H9 (cell line): ENCODE results near the gene GET3. TPM values are rescaled to one million over a fixed set of nuclear protein-coding genes. Genes with fewer than 3 reads are reported as not detected.

Experiments used
- DNase-seq: peaks from one replicate; pipeline ENCODE4 v3.0.0-alpha.2; 2017
- H2AFZ ChIP-seq: one replicate; pipeline ENCODE4 v1.6.1; 2013; ENCODE audit warnings: mild to moderate bottlenecking, low read length, control low read depth, moderate library complexity
- H2AK5ac ChIP-seq: 2 replicates; pipeline ENCODE4 v1.6.1; 2013; ENCODE audit warnings: low read length, control low read depth, mixed read lengths; ENCODE audit not compliant: insufficient read length
- H2BK120ac ChIP-seq: one replicate; pipeline ENCODE4 v1.6.1; 2013; ENCODE audit warnings: low read depth, mild to moderate bottlenecking, low read length, control low read depth, inconsistent platforms; ENCODE audit not compliant: poor library complexity, severe bottlenecking
- H2BK12ac ChIP-seq: 2 replicates; pipeline ENCODE4 v1.6.1; 2013; ENCODE audit warnings: low read length, control low read depth, mixed read lengths, low read depth; ENCODE audit not compliant: insufficient read length
- H2BK15ac ChIP-seq: 2 replicates; pipeline ENCODE4 v1.6.1; 2013; ENCODE audit warnings: low read depth, low read length, control low read depth
- H2BK20ac ChIP-seq: one replicate; pipeline ENCODE4 v1.6.1; 2013; ENCODE audit warnings: low read depth, mild to moderate bottlenecking, low read length, control low read depth, inconsistent platforms; ENCODE audit not compliant: poor library complexity, severe bottlenecking
- H2BK5ac ChIP-seq: 2 replicates; pipeline ENCODE4 v1.6.1; 2013; ENCODE audit warnings: low read length, control low read depth, mixed read lengths; ENCODE audit not compliant: insufficient read length
- H3K14ac ChIP-seq: 2 replicates; pipeline ENCODE4 v1.6.1; 2013; ENCODE audit warnings: low read length, control low read depth; ENCODE audit not compliant: insufficient read depth
- H3K18ac ChIP-seq: 2 replicates; pipeline ENCODE4 v1.6.1; 2013; ENCODE audit warnings: low read depth, mild to moderate bottlenecking, mixed read lengths, low read length, control low read depth; ENCODE audit not compliant: insufficient read length
- H3K23ac ChIP-seq: 2 replicates; pipeline ENCODE4 v1.6.1; 2013; ENCODE audit warnings: low read length, control low read depth, mixed read lengths, low read depth; ENCODE audit not compliant: insufficient read length
- H3K23me2 ChIP-seq: 2 replicates; pipeline ENCODE4 v1.6.1; 2013; ENCODE audit warnings: low read depth, mild to moderate bottlenecking, mixed read lengths, low read length, control low read depth; ENCODE audit not compliant: insufficient read length, poor library complexity, severe bottlenecking
- H3K27ac ChIP-seq: 2 replicates; pipeline ENCODE4 v1.5.1; 2013; ENCODE audit warnings: low read length, control low read depth, mixed read lengths, low read depth; ENCODE audit not compliant: insufficient read length
- H3K27me3 ChIP-seq: 2 replicates; pipeline ENCODE4 v1.6.1; 2013; ENCODE audit warnings: low read length, control low read depth, inconsistent platforms; ENCODE audit not compliant: insufficient read depth
- H3K4ac ChIP-seq: 2 replicates; pipeline ENCODE4 v1.6.1; 2013; ENCODE audit warnings: low read depth, mild to moderate bottlenecking, control low read depth, inconsistent platforms, low read length, moderate library complexity
- H3K4me1 ChIP-seq: 2 replicates; pipeline ENCODE4 v1.6.1; 2013; ENCODE audit warnings: low read length, control low read depth, inconsistent platforms; ENCODE audit not compliant: insufficient read depth
- H3K4me2 ChIP-seq: 2 replicates; pipeline ENCODE4 v1.6.1; 2013; ENCODE audit warnings: low read length, control low read depth, mixed read lengths; ENCODE audit not compliant: insufficient read length, insufficient read depth
- H3K56ac ChIP-seq: 2 replicates; pipeline ENCODE4 v1.6.1; 2013; ENCODE audit warnings: low read depth, mild to moderate bottlenecking, mixed read lengths, low read length, control low read depth; ENCODE audit not compliant: insufficient read length
- H3K79me1 ChIP-seq: 2 replicates; pipeline ENCODE4 v1.6.1; 2013; ENCODE audit warnings: low read depth, mild to moderate bottlenecking, moderate library complexity, low read length, control low read depth, inconsistent platforms; ENCODE audit not compliant: insufficient read depth, poor library complexity, severe bottlenecking
- H3K79me2 ChIP-seq: 2 replicates; pipeline ENCODE4 v1.6.1; 2013; ENCODE audit warnings: low read length, control low read depth, inconsistent platforms; ENCODE audit not compliant: insufficient read depth
- H3K9ac ChIP-seq: 2 replicates; pipeline ENCODE4 v1.6.1; 2013; ENCODE audit warnings: low read length, control low read depth, mixed read lengths; ENCODE audit not compliant: insufficient read length; ENCODE audit errors: extremely low read depth
- H3K9me3 ChIP-seq: one replicate; pipeline ENCODE4 v1.6.1; 2013; ENCODE audit warnings: low read depth, low read length, inconsistent platforms; ENCODE audit not compliant: control insufficient read depth
- H3T11ph ChIP-seq: one replicate; pipeline ENCODE4 v1.6.1; 2013; ENCODE audit warnings: mild to moderate bottlenecking, low read length, control low read depth, inconsistent platforms
- H4K20me1 ChIP-seq: one replicate; pipeline ENCODE4 v1.6.1; 2013; ENCODE audit not compliant: control insufficient read depth, insufficient read length, insufficient read depth
- H4K5ac ChIP-seq: 2 replicates; pipeline ENCODE4 v1.6.1; 2013; ENCODE audit warnings: low read depth, mild to moderate bottlenecking, mixed read lengths, low read length, control low read depth; ENCODE audit not compliant: insufficient read length
- H4K8ac ChIP-seq: replicated peaks from 2 replicates; pipeline ENCODE4 v1.6.1; 2013; ENCODE audit warnings: low read length, control low read depth, mixed read lengths, low read depth; ENCODE audit not compliant: insufficient read length
- H4K91ac ChIP-seq: 2 replicates; pipeline ENCODE4 v1.6.1; 2013; ENCODE audit warnings: low read depth, mild to moderate bottlenecking, moderate library complexity, mixed read lengths, low read length, control low read depth; ENCODE audit not compliant: insufficient read length
- H3K27ac Mint-ChIP-seq, 3 experiments: 2 replicates in 2 of 3; 3 replicates in 1 of 3; pipeline ENCODE4 v1.8.0; 2020 to 2021; ENCODE audit warnings: mixed read lengths in 3 of 3, mild to moderate bottlenecking in 1 of 3, moderate library complexity in 1 of 3
- H3K27me3 Mint-ChIP-seq: 2 replicates; pipeline ENCODE4 v1.8.0; 2021; ENCODE audit warnings: low read depth, mild to moderate bottlenecking, moderate library complexity, mixed read lengths
- H3K36me3 Mint-ChIP-seq, 3 experiments: 2 replicates in 2 of 3; 3 replicates in 1 of 3; pipeline ENCODE4 v1.8.0; 2020 to 2021; ENCODE audit warnings: low read depth in 3 of 3, mixed read lengths in 3 of 3; ENCODE audit not compliant: insufficient read depth in 1 of 3
- H3K4me1 Mint-ChIP-seq, 2 experiments: 2 replicates each; pipeline ENCODE4 v1.8.0; 2020; ENCODE audit warnings: mixed read lengths in 2 of 2
- H3K4me3 Mint-ChIP-seq, 2 experiments: 2 replicates in 1 of 2; 3 replicates in 1 of 2; pipeline ENCODE4 v1.8.0; 2020 to 2021; ENCODE audit warnings: mild to moderate bottlenecking in 2 of 2, mixed read lengths in 2 of 2, moderate library complexity in 1 of 2
- H3K9me3 Mint-ChIP-seq, 2 experiments: 2 replicates in 1 of 2; 3 replicates in 1 of 2; pipeline ENCODE4 v1.8.0; 2020; ENCODE audit warnings: mild to moderate bottlenecking in 2 of 2, mixed read lengths in 2 of 2, moderate library complexity in 1 of 2
- CTCF ChIP-seq: fragments of 200-600 bp; sonication (generic); conservative IDR thresholded peaks from 3 replicates; pipeline ENCODE4 v1.8.0; 2021; ENCODE audit warnings: antibody characterized with exemption, mild to moderate bottlenecking
- WGBS: extraction: QIAGEN DNeasy Blood & Tissue Kit; methylation state at CpG from one replicate; pipeline ENCODE4 v1.1.7; 2013; ENCODE audit warnings: missing lambda C conversion rate, low lambda C conversion rate, mixed read lengths; ENCODE audit not compliant: insufficient read length; ENCODE audit errors: extremely low coverage; 5-methylcytosine and 5-hydroxymethylcytosine counted together
- total RNA-seq: library from RNA; stranded (reverse); gene quantifications from 2 replicates; pipeline ENCODE4 v1.2.1, GENCODE V29; 2021

The GET3 gene
- total RNA-seq, 1 experiment from 2014 or later: 81.6 TPM

GRCh38 chr19:12792853-12793289 lies 55.6 kb downstream of the GET3 start:
- peak overlapping the region; percentile 48 for H3K4me2 ChIP-seq
- H3K4me1 ChIP-seq: peaks cover 2% of the 10 kb centered on the region; the same call in 1 of the 2 replicates
- no peak overlapping the region for H2BK15ac ChIP-seq
- no peak overlapping the region for H4K5ac ChIP-seq
- no peak overlapping the region for H2BK12ac ChIP-seq
- no peak overlapping the region for H3K23ac ChIP-seq
- no peak overlapping the region for H3K27ac ChIP-seq
- no peak overlapping the region for H2AFZ ChIP-seq
- peak overlapping the region; percentile 85 to 87 for H3K4me3 Mint-ChIP-seq
- no peak overlapping the region for H2BK5ac ChIP-seq
- no peak overlapping the region for H3K4ac ChIP-seq
- no peaks in the 10 kb centered on the region for H3K9me3 ChIP-seq
- H2BK120ac ChIP-seq: no peak overlapping the region
- H2BK20ac ChIP-seq: no peak overlapping the region
- no peaks in the 10 kb centered on the region for H3K9me3 Mint-ChIP-seq
- no peak overlapping the region for H4K91ac ChIP-seq
- no peak for DNase-seq
- no peaks in the 10 kb centered on the region for H3K79me2 ChIP-seq
- no peak overlapping the region for H3T11ph ChIP-seq
- no CpG with 5 or more reads among the region's 22 CpGs for whole genome bisulfite sequencing
- peak overlapping the region; percentile 82 for H3K18ac ChIP-seq
- no peak overlapping the region for H4K8ac ChIP-seq
- H3K79me1 ChIP-seq: no peaks in the 10 kb centered on the region
- H3K9ac ChIP-seq: peak overlapping the region; percentile 59
- peaks cover 37% of the 10 kb centered on the region for H3K23me2 ChIP-seq
- no peak overlapping the region for H3K56ac ChIP-seq
- peaks cover 0 to 13% (median 10%) of the 10 kb centered on the region in 3 experiments; a peak in 5 of 7 replicates for H3K36me3 Mint-ChIP-seq
- peaks cover 40 to 41% of the 10 kb centered on the region in 2 experiments for H3K4me1 Mint-ChIP-seq
- H2AK5ac ChIP-seq: no peak overlapping the region
- no peaks in the 10 kb centered on the region; the same call in 1 of the 2 replicates for H3K27me3 ChIP-seq
- no peak for TF ChIP-seq CTCF
- H3K27me3 Mint-ChIP-seq: peaks cover 8% of the 10 kb centered on the region
- H3K14ac ChIP-seq: peak overlapping the region; percentile 92; the same call in 1 of the 2 replicates
- H3K27ac Mint-ChIP-seq: no peak overlapping the region
- no peaks in the 10 kb centered on the region for H4K20me1 ChIP-seq
